Vagina (tissue), 2 donors: ENCODE data around the gene DDC.

Experiments
- POLR2AphosphoS5 ChIP-seq, 2 donors: sonication (generic); formaldehyde crosslinking; IDR thresholded peaks; one replicate each; pipeline ENCODE4 v1.9.0; 2017; ENCODE audit warnings: antibody characterized with exemption in 2 of 2, mild to moderate bottlenecking in 2 of 2, low read depth in 1 of 2; ENCODE audit not compliant: insufficient read depth in 1 of 2
- TF ChIP-seq, protein P1 (sequence below), 3 experiments: fragments of 450-650 bp in 2 of 3; fragments of 200-600 bp in 1 of 3; sonication (generic) in 1 of 3; IDR thresholded peaks; one replicate each; pipeline ENCODE4 v1.5.1; 2017 to 2019; ENCODE audit warnings: antibody characterized with exemption in 3 of 3, mild to moderate bottlenecking in 2 of 3, moderate library complexity in 2 of 3

DNA sequence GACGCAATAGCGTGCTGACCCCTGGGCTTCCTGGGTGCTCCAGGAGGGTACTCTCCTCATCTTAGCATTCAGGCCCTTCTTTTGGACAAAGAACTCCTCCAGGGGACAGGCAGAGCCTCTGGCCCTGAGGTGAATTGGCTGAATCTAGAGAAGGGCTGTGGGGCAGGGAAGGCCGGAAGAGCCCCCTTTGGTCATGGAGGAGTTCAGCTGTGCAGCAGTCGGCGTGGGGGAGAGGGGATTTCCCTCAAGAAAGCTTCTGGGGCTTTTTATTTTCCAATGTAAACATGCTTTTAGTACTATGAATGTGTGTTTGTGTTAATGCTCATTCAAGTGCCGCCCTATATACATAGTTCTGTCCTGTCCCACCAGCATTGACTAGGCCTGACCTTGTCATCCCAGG is 153.9 kb downstream of the DDC start:
- TF ChIP-seq, protein P1, sequence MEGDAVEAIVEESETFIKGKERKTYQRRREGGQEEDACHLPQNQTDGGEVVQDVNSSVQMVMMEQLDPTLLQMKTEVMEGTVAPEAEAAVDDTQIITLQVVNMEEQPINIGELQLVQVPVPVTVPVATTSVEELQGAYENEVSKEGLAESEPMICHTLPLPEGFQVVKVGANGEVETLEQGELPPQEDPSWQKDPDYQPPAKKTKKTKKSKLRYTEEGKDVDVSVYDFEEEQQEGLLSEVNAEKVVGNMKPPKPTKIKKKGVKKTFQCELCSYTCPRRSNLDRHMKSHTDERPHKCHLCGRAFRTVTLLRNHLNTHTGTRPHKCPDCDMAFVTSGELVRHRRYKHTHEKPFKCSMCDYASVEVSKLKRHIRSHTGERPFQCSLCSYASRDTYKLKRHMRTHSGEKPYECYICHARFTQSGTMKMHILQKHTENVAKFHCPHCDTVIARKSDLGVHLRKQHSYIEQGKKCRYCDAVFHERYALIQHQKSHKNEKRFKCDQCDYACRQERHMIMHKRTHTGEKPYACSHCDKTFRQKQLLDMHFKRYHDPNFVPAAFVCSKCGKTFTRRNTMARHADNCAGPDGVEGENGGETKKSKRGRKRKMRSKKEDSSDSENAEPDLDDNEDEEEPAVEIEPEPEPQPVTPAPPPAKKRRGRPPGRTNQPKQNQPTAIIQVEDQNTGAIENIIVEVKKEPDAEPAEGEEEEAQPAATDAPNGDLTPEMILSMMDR (IDR thresholded peaks at IDR 0.05): no peak
- TF ChIP-seq POLR2AphosphoS5 (IDR thresholded peaks at IDR 0.05; ENCODE audit: insufficient read depth in 1 of 2, low read depth in 1 of 2): no peak
